Measurements from ENCODE around the gene PHF1. TPM values are rescaled to one million over a fixed set of nuclear protein-coding genes. Genes with fewer than 3 reads are reported as not detected.
A peak's percentile ranks its signal among the peaks of the same experiment; 100 is the strongest.

Gene PHF1
- total and polyA plus RNA-seq, 2 of the 4 experiments (the other 2 are of a cell fraction): 9.0 to 47.2 TPM

DNA sequence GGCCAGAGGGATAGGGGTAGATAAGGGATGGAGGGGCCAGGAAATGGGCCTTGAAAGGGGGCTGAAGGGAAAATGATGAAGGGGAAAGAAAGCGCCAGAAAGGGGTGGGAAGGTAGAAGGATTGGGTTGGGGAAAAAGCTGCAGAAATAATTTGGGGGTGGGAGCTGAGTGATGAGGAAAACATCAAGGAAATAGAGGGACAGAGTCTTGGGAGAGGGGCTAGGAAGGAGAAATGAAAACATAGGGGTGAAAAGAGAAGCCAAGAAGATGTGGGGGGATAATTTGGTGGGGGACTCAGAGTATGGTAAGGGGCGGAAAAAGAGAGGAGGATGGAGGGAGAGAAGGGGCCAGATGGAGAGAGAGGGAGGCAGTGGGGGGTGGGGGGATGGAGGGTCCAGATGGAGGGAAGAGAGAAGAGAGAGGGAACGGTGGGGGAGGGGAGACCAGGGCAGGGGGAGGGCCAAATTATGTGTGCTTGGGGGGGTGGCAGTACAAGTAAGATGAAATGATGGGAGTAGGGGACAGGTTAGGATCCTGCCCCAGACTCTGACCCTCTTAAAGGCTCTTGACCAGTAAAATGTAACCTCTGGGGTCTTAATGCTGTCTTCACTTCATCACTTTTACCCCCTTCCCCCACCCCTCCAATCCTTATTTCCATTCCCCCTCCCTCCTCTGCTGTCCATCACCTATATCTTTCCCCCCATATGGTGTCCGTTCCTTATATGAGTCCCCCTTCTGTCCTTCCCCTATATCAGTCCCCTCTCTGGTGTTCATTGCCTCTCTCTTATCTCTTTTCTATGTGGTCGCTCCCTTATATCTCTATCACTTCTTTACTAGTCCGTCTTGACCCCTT lies 9.9 kb downstream of the PHF1 start (continued):
- TF ChIP-seq, protein P1, sequence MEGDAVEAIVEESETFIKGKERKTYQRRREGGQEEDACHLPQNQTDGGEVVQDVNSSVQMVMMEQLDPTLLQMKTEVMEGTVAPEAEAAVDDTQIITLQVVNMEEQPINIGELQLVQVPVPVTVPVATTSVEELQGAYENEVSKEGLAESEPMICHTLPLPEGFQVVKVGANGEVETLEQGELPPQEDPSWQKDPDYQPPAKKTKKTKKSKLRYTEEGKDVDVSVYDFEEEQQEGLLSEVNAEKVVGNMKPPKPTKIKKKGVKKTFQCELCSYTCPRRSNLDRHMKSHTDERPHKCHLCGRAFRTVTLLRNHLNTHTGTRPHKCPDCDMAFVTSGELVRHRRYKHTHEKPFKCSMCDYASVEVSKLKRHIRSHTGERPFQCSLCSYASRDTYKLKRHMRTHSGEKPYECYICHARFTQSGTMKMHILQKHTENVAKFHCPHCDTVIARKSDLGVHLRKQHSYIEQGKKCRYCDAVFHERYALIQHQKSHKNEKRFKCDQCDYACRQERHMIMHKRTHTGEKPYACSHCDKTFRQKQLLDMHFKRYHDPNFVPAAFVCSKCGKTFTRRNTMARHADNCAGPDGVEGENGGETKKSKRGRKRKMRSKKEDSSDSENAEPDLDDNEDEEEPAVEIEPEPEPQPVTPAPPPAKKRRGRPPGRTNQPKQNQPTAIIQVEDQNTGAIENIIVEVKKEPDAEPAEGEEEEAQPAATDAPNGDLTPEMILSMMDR (conservative IDR thresholded peaks at IDR 0.05; ENCODE audit: low read depth, low read length): no peak

- ChIA-PET CTCF (no interaction called here), POLR2A (ENCODE audit: unreplicated experiment) (no interaction called here)
- WGBS, 2 experiments (ENCODE audit: extremely low coverage in 2 of 2, insufficient read length in 1 of 2): 80% methylated on average over 2 of the region's 2 CpGs; no CpG with 5 or more reads in 1 of the 2 experiments
- H2AK9ac ChIP-seq (replicated peaks; ENCODE audit: low read depth, low read length, poor library complexity): no peak overlapping the region
- peaks cover 29 to 91% of the 10 kb centered on the region in 2 experiments for H3K79me1 ChIP-seq (ENCODE audit: low read depth in 1 of 2, low read length in 2 of 2)
- TF ChIP-seq USF2 (IDR thresholded peaks at IDR 0.05; ENCODE audit: low read depth, low read length): no peak
- TF ChIP-seq RAD21 (IDR thresholded peaks at IDR 0.05; ENCODE audit: low read length): no peak
- TF ChIP-seq CEBPB (IDR thresholded peaks at IDR 0.05; ENCODE audit: low read depth, low read length): no peak
- no peak for TF ChIP-seq FOS (IDR thresholded peaks at IDR 0.05; ENCODE audit: low read depth, low read length)
- TF ChIP-seq MXI1 (IDR thresholded peaks at IDR 0.05; ENCODE audit: borderline replicate concordance, low read depth, low read length): no peak
- TF ChIP-seq RCOR1 (IDR thresholded peaks at IDR 0.05; ENCODE audit: insufficient replicate concordance, low read length): no peak
- no peak overlapping the region for H2BK5ac ChIP-seq (ENCODE audit: low read depth, low read length, poor library complexity, severe bottlenecking)
- no peak overlapping the region for H3K9ac ChIP-seq (ENCODE audit: low read depth, low read length)
- no peak overlapping the region for H2AFZ ChIP-seq (replicated peaks; ENCODE audit: low read length, poor library complexity)
- ATAC-seq (ENCODE audit: low read depth): no peak
- H3K4ac ChIP-seq (ENCODE audit: low read depth, low read length): no peak overlapping the region
- peaks cover 20% of the 10 kb centered on the region for H3K36me3 ChIP-seq (ENCODE audit: control insufficient read depth, insufficient read depth, low read length)
- peak overlapping the region; percentile 51; the same call in 1 of the 2 replicates for H3K14ac ChIP-seq (replicated peaks; ENCODE audit: low read depth, low read length)
- peaks cover 27% of the 10 kb centered on the region for H3K4me1 ChIP-seq (ENCODE audit: control insufficient read depth, insufficient read depth, low read length)
- H2BK15ac ChIP-seq (ENCODE audit: low read depth, low read length): no peak overlapping the region
- dilution Hi-C loops (cut with HindIII; ENCODE audit: low sequenced_read_pairs, unreplicated experiment) (no loop called here), in situ Hi-C loops (cut with MboI; ENCODE audit: low sequenced_read_pairs) (no loop called here), intact Hi-C loops (cut with micrococcal nuclease) (no loop called here)
- no peak for DNase-seq
- H4K20me1 ChIP-seq (ENCODE audit: insufficient read depth, low read length): peaks cover 10% of the 10 kb centered on the region
- no peak overlapping the region for H3K27ac ChIP-seq (ENCODE audit: insufficient read depth, low read length)
- H3K4me3 ChIP-seq (ENCODE audit: insufficient read depth, low read depth, low read length): no peak overlapping the region
- no peak overlapping the region for H2BK20ac ChIP-seq (ENCODE audit: low read depth, low read length)
- 0 out of 2 replicates have a peak overlapping the region, but pooled peaks have one; percentile 16 for H3K23ac ChIP-seq (ENCODE audit: low read depth, low read length)
- H3K9me3 ChIP-seq (ENCODE audit: control insufficient read depth, insufficient read depth, low read length): no peaks in the 10 kb centered on the region
- no peak overlapping the region for H2AK5ac ChIP-seq (ENCODE audit: low read depth, low read length)
- H4K91ac ChIP-seq (ENCODE audit: insufficient read depth, low read depth, low read length): no peak overlapping the region
- no peak overlapping the region for H3K18ac ChIP-seq (ENCODE audit: low read depth, low read length)
- no TSS peak for BruUV-seq (replicated peaks)
- H4K8ac ChIP-seq (ENCODE audit: low read depth in 2 of 2, low read length in 2 of 2): 0 out of 4 replicates have a peak overlapping the region, but pooled peaks of 1 of the 2 experiments have one; percentile 81
- H3K27me3 ChIP-seq (ENCODE audit: control insufficient read depth, insufficient read depth, low read length): no peaks in the 10 kb centered on the region
- no peak overlapping the region for H4K5ac ChIP-seq (ENCODE audit: low read depth, low read length)
- H3K9me1 ChIP-seq (ENCODE audit: insufficient read depth, low read length): peaks cover 21% of the 10 kb centered on the region
- H3K4me2 ChIP-seq (ENCODE audit: low read depth, low read length): peak overlapping the region; percentile 42
- H3K56ac ChIP-seq (ENCODE audit: extremely low read depth, insufficient read depth, low read length): no peak overlapping the region
- no peak overlapping the region for H2BK120ac ChIP-seq (ENCODE audit: low read depth, low read length)
These were observed 10.5 kb downstream of the PHF1 start for GRCh38 chr6:33421344-33421643.
